A549 treated with CpdA at 1 μM for 4 hours (cell line): Measurements from ENCODE around the gene CFAP300. TPM values are rescaled to one million over a fixed set of nuclear protein-coding genes. Genes with fewer than 3 reads are reported as not detected.

Source experiments
- total RNA-seq: library from RNA; stranded (reverse); fragments of 200-300 nt; extraction: Qiagen RNA extraction; gene quantifications from 5 replicates; pipeline ENCODE4 v1.2.3, GENCODE V29; 2022; ENCODE audit warnings: low read depth

CFAP300 gene
- total RNA-seq = 4.4 to 5.9 TPM (median 5.6 TPM) in 5 replicates

GRCh38 chr11:102047305-102047924, at the start of gene CFAP300:
Gene CFAP300 (plus strand): TSS chr11:102047437. CDS start chr11:102047471, 34 bp downstream.

DNA sequence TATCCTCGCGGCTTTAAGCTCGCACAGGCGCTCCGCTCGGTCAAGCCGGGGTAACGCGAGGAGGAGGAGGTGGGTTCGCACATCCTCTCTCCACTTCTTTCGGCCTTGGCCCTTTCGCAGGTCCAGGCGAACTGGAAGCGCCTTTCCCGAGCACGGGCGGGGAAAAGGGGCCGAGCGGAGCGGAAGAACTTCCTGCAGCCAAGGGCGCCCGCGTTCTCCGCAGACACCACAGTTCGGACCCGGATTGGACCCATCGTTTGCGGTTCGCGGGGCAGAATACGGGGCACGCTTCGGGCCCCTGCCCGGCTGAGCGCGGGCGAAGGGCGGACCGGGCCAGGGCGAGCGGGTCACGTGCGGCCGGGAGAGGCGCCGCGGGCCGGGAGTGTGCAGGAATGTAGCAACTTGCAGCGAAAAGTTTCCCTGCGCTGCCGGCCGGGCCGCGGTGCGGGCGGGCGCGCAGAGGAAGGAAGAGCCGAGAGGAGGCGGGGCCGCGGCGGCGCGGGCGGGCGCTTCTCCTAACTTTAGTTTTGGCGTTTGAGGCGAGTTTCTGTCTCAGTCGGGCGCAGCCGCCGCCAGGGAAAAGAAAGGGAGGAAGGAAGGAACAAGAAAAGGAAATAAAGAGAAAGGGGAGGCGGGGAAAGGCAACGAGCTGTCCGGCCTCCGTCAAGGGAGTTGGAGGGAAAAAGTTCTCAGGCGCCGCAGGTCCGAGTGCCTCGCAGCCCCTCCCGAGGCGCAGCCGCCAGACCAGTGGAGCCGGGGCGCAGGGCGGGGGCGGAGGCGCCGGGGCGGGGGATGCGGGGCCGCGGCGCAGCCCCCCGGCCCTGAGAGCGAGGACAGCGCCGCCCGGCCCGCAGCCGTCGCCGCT, 62.9 kb downstream of the CFAP300 start, which contains the start of gene YAP1:
Gene YAP1, plus strand, starts transcription at position 552 of the 865 bp plus-strand sequence. CDS start 402 bp downstream, outside the sequence.

Other genes starting within 250 kb of the CFAP300 start
- 3.1 to 3.8 TPM (median 3.5 TPM) in 5 replicates for gene CEP126, start 132.4 kb upstream of the CFAP300 start, total RNA-seq
- gene ANGPTL5, start 130.9 kb upstream of the CFAP300 start, total RNA-seq = not detected in 5 replicates
- 40.7 to 52.2 TPM (median 52.1 TPM) in 5 replicates for gene YAP1, start 63.0 kb downstream of the CFAP300 start, total RNA-seq